Epithelial cell of esophagus (primary cell): ENCODE data around the gene BNC2.

ENCODE experiments used
- DNase-seq: peaks from one replicate; pipeline ENCODE4 v3.0.0; 2010; ENCODE audit warnings: low read depth
- H3K4me3 ChIP-seq: 2 replicates; pipeline ENCODE4 v1.5.1; 2011; ENCODE audit warnings: mild to moderate bottlenecking, low read length, control low read depth
- TF ChIP-seq, protein P1 (sequence below): IDR thresholded peaks from 2 replicates; pipeline ENCODE4 v1.5.1; 2011; ENCODE audit warnings: low read depth, mild to moderate bottlenecking, low read length, control low read depth, inconsistent platforms; ENCODE audit not compliant: insufficient read depth; ENCODE audit errors: missing control alignments

BNC2 gene

GRCh38 chr9:16879416-16879815, 8.9 kb upstream of the BNC2 start:
- no peak overlapping the region for H3K4me3 ChIP-seq
- no peak for DNase-seq
- TF ChIP-seq, protein P1, sequence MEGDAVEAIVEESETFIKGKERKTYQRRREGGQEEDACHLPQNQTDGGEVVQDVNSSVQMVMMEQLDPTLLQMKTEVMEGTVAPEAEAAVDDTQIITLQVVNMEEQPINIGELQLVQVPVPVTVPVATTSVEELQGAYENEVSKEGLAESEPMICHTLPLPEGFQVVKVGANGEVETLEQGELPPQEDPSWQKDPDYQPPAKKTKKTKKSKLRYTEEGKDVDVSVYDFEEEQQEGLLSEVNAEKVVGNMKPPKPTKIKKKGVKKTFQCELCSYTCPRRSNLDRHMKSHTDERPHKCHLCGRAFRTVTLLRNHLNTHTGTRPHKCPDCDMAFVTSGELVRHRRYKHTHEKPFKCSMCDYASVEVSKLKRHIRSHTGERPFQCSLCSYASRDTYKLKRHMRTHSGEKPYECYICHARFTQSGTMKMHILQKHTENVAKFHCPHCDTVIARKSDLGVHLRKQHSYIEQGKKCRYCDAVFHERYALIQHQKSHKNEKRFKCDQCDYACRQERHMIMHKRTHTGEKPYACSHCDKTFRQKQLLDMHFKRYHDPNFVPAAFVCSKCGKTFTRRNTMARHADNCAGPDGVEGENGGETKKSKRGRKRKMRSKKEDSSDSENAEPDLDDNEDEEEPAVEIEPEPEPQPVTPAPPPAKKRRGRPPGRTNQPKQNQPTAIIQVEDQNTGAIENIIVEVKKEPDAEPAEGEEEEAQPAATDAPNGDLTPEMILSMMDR: no peak

- DNase-seq: no peak
- H3K4me3 ChIP-seq: no peak overlapping the region
- TF ChIP-seq, protein P1: no peak
Observed at GRCh38 chr9:16877256-16877655, 6.8 kb upstream of the BNC2 start.

- H3K4me3 ChIP-seq: no peak overlapping the region
- no peak for DNase-seq
- TF ChIP-seq, protein P1: no peak
Observed at GRCh38 chr9:16873126-16873802, 2.8 kb upstream of the BNC2 start.

GRCh38 chr9:16871336-16872151, 1.1 kb upstream of the BNC2 start:
- DNase-seq: peak; percentile 48
- peak overlapping the region; percentile 42 for H3K4me3 ChIP-seq
- TF ChIP-seq, protein P1: no peak

GRCh38 chr9:16869882-16870595, 431 bp downstream of the BNC2 start:
- DNase-seq: no peak
- H3K4me3 ChIP-seq: peak overlapping the region; percentile 42
- TF ChIP-seq, protein P1: no peak

- DNase-seq: no peak
- H3K4me3 ChIP-seq: no peak overlapping the region
- TF ChIP-seq, protein P1: no peak
Observed at GRCh38 chr9:16869131-16869881, 1.2 kb downstream of the BNC2 start.
